ENCODE data around the gene PIK3R5.

Gene PIK3R5

DNA sequence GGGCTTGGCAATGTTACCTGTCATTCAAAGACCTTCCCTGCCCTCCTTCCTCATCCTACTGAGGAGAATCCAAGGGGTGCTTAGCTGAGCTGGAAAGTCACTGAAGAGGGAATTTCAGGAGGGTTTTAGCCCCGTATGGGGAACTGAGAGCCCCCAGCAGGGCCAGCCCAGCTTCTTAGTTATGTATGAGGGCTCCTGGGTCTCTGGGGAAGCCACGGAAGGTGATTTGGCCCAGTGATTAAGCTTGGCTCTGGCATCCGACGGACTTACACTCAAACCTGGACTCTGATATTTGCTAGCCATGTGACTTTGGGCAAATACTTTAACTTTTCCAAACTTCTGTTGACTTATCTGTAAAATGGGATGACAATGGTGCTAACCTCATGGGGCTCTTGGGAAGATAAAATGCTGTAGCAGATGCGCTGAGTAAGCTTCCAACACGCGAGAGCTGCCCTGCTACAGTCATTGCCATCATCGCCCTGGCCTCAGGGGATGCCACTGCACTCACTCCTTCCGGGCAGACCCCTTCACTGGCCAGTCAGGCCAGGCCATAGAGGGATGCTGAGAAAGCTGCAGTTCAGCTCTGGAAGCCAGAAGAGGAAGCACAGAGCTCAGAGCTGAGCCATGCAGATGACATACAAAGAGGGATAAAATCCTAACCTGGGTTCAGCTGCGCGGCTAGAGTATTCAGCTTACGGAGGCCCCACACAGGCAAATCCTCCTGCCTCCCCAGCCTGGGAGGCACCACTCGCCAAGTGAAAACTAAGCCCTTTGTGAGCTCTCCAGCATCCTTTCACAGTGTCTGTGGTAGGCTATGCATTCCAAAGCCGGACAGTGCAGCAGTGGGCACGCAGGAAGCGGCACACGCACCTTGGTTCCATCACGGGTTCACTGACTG lies 53.2 kb downstream of the PIK3R5 start:
- Histone ChIP-seq H3K9ac (ENCODE audit: low read depth, low read length) (no peak overlapping the region), H3K9me3 (ENCODE audit: insufficient read depth, low read length, severe bottlenecking) (no peaks in the 10 kb centered on the region), H3K79me2 (ENCODE audit: insufficient read depth, low read length) (peaks cover 4% of the 10 kb centered on the region; the same call in 1 of the 2 replicates), H3K4me1 (ENCODE audit: insufficient read depth, low read length) (no peaks in the 10 kb centered on the region), H2AFZ (ENCODE audit: low read depth, low read length) (no peak overlapping the region), H3K27me3 (ENCODE audit: insufficient read depth, low read length, poor library complexity) (no peaks in the 10 kb centered on the region), H3K4me3 (ENCODE audit: low read depth in 1 of 2, low read length in 2 of 2) (no peak overlapping the region), H3K27ac (ENCODE audit: low read length) (peak overlapping the region; percentile 14; the same call in 1 of the 2 replicates), H3K36me3 (ENCODE audit: insufficient read depth, low read length) (peaks cover 34% of the 10 kb centered on the region), H4K20me1 (ENCODE audit: insufficient read depth, low read length) (peaks cover 8% of the 10 kb centered on the region; the same call in 1 of the 2 replicates), H3K4me2 (ENCODE audit: insufficient read depth, low read length) (no peak overlapping the region)
- TF ChIP-seq, protein P1, sequence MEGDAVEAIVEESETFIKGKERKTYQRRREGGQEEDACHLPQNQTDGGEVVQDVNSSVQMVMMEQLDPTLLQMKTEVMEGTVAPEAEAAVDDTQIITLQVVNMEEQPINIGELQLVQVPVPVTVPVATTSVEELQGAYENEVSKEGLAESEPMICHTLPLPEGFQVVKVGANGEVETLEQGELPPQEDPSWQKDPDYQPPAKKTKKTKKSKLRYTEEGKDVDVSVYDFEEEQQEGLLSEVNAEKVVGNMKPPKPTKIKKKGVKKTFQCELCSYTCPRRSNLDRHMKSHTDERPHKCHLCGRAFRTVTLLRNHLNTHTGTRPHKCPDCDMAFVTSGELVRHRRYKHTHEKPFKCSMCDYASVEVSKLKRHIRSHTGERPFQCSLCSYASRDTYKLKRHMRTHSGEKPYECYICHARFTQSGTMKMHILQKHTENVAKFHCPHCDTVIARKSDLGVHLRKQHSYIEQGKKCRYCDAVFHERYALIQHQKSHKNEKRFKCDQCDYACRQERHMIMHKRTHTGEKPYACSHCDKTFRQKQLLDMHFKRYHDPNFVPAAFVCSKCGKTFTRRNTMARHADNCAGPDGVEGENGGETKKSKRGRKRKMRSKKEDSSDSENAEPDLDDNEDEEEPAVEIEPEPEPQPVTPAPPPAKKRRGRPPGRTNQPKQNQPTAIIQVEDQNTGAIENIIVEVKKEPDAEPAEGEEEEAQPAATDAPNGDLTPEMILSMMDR (IDR thresholded peaks at IDR 0.05; ENCODE audit: borderline replicate concordance, extremely low read depth, low read length, poor library complexity, severe bottlenecking) = no peak
- TF ChIP-seq EZH2 (IDR thresholded peaks at IDR 0.05; ENCODE audit: borderline replicate concordance, low read depth, low read length, severe bottlenecking) = no peak
- ATAC-seq (ENCODE audit: insufficient read depth, low read depth) (no peak), DNase-seq (no peak)

DNA sequence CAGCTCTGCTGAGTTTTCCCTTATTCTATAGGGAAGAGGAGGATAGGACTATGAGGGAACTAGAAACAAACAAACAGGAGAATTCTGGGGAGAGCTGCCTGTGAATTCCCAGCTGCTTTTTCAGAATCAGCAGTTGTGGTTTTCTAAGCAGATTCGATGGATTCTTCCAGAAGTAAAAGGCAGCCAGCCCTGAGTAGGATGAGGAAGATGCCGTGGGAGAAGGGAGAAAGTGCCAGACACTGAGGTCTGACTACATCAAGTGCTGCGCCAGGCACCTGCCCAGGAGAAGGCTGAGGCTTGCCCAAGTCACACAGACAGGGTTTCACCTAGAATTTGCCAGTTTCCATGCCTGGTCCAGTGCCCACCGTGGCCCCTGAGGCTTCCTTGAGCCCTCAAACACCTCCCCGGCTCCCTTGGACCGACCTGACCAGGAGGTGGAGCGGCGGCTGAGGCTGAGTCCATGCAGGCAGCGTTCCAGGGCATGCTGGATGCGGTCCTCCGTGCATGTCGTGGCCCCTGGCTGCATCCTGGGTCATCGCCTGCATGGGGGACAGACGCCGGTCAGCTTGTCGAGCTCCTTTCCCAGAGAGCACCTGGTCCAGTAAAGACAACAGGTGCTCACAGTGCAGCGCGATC lies 54.4 kb downstream of the PIK3R5 start:
- no peak for ATAC-seq (ENCODE audit: insufficient read depth, low read depth)
- no peaks in the 10 kb centered on the region for H3K9me3 ChIP-seq (ENCODE audit: insufficient read depth, low read length, severe bottlenecking)
- TF ChIP-seq, protein P1 (IDR thresholded peaks at IDR 0.05; ENCODE audit: borderline replicate concordance, extremely low read depth, low read length, poor library complexity, severe bottlenecking) = no peak
- no peak for TF ChIP-seq EZH2 (IDR thresholded peaks at IDR 0.05; ENCODE audit: borderline replicate concordance, low read depth, low read length, severe bottlenecking)
- H3K9ac ChIP-seq (ENCODE audit: low read depth, low read length) = no peak overlapping the region
- no peaks in the 10 kb centered on the region for H3K27me3 ChIP-seq (ENCODE audit: insufficient read depth, low read length, poor library complexity)
- H3K27ac ChIP-seq (ENCODE audit: low read length) = no peak overlapping the region
- no peaks in the 10 kb centered on the region for H3K4me1 ChIP-seq (ENCODE audit: insufficient read depth, low read length)
- H3K79me2 ChIP-seq (ENCODE audit: insufficient read depth, low read length) = peaks cover 4% of the 10 kb centered on the region; the same call in 1 of the 2 replicates
- H3K4me3 ChIP-seq (ENCODE audit: low read depth in 1 of 2, low read length in 2 of 2) = no peak overlapping the region
- peaks cover 34% of the 10 kb centered on the region for H3K36me3 ChIP-seq (ENCODE audit: insufficient read depth, low read length)
- no peak overlapping the region for H3K4me2 ChIP-seq (ENCODE audit: insufficient read depth, low read length)
- H2AFZ ChIP-seq (ENCODE audit: low read depth, low read length) = no peak overlapping the region
- H4K20me1 ChIP-seq (ENCODE audit: insufficient read depth, low read length) = peaks cover 8% of the 10 kb centered on the region; the same call in 1 of the 2 replicates
- DNase-seq = no peak

DNA sequence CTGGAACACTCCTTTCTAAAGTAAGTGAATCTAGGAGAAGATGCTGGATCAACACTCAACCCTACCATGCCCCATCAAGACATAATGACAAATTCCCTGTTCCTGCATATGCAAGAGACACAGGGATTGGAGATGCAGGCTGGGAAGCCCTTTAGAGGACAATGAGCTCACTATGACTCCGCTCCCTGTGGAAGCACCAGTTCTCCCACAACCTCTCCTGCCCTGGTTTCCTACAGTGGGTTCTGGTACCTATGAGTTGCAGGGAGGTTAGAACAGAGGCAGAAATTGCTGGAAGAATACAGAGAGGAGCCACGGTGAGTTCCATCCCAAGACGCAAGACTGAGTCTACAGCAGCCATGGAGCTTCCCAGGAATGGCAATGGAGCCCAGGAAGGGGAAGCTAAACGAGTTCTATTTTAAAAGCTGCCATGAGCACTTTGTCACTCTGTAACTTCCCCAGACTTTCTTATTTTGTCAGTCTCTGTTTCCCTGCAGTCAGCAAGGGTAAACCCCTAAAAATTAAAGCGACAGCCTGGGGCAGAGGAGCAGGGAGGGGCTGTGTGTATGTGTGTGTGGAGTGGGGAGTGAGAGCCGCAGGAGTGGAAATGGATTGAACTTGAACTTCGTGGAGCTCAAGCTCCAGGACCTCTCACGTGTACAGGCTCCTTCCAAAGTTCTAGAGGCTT lies 55.8 kb downstream of the PIK3R5 start:
- H3K36me3 ChIP-seq (ENCODE audit: insufficient read depth, low read length) = peaks cover 45% of the 10 kb centered on the region
- no peak overlapping the region for H2AFZ ChIP-seq (ENCODE audit: low read depth, low read length)
- H3K9ac ChIP-seq (ENCODE audit: low read depth, low read length) = no peak overlapping the region
- H3K4me2 ChIP-seq (ENCODE audit: insufficient read depth, low read length) = no peak overlapping the region
- TF ChIP-seq, protein P1 (IDR thresholded peaks at IDR 0.05; ENCODE audit: borderline replicate concordance, extremely low read depth, low read length, poor library complexity, severe bottlenecking) = no peak
- no peak for TF ChIP-seq EZH2 (IDR thresholded peaks at IDR 0.05; ENCODE audit: borderline replicate concordance, low read depth, low read length, severe bottlenecking)
- peaks cover 4% of the 10 kb centered on the region; the same call in 1 of the 2 replicates for H4K20me1 ChIP-seq (ENCODE audit: insufficient read depth, low read length)
- no peaks in the 10 kb centered on the region for H3K27me3 ChIP-seq (ENCODE audit: insufficient read depth, low read length, poor library complexity)
- no peaks in the 10 kb centered on the region for H3K4me1 ChIP-seq (ENCODE audit: insufficient read depth, low read length)
- DNase-seq (no peak), ATAC-seq (ENCODE audit: insufficient read depth, low read depth) (no peak)
- H3K27ac ChIP-seq (ENCODE audit: low read length) = no peak overlapping the region
- H3K4me3 ChIP-seq (ENCODE audit: low read depth in 1 of 2, low read length in 2 of 2) = no peak overlapping the region
- H3K79me2 ChIP-seq (ENCODE audit: insufficient read depth, low read length) = peaks cover 4% of the 10 kb centered on the region; the same call in 1 of the 2 replicates
- no peaks in the 10 kb centered on the region for H3K9me3 ChIP-seq (ENCODE audit: insufficient read depth, low read length, severe bottlenecking)

Data from DND-41 (cell line).